Colon (tissue), 2 donors: Measurements from ENCODE around the gene GPR158.

Experiments used
- FAIRE-seq: peaks from 2 replicates; lab custom pipeline; 2012; peaks lifted over from hg19 to GRCh38; lab: Jason Lieb, UNC
- donor health status: control.
- donor health status: control.

The GPR158 gene

GRCh38 chr10:25582961-25583360 is 408.2 kb downstream of the GPR158 start:
- no peak for FAIRE-seq

GRCh38 chr10:25600651-25601050 is 425.9 kb downstream of the GPR158 start:
- FAIRE-seq = no peak

GRCh38 chr10:25604591-25604990 is 429.8 kb downstream of the GPR158 start:
- FAIRE-seq = no peak

- no peak for FAIRE-seq
These were observed 439.9 kb downstream of the GPR158 start for GRCh38 chr10:25614652-25615051.

GRCh38 chr10:25615926-25616325 is 441.1 kb downstream of the GPR158 start:
- no peak for FAIRE-seq

- FAIRE-seq = no peak
These were observed 442.2 kb downstream of the GPR158 start for GRCh38 chr10:25616903-25617592.

- no peak for FAIRE-seq
These were observed 452.8 kb downstream of the GPR158 start for GRCh38 chr10:25627606-25628005.

GRCh38 chr10:25629333-25629732 is 454.5 kb downstream of the GPR158 start:
- FAIRE-seq = no peak

- FAIRE-seq = no peak
These were observed 456.7 kb downstream of the GPR158 start for GRCh38 chr10:25631471-25631870.

- FAIRE-seq = no peak
These were observed 458.0 kb downstream of the GPR158 start for GRCh38 chr10:25632802-25633201.

- FAIRE-seq = no peak
These were observed 458.7 kb downstream of the GPR158 start for GRCh38 chr10:25633542-25633941.

- FAIRE-seq = no peak
These were observed 464.8 kb downstream of the GPR158 start for GRCh38 chr10:25639646-25640045.

- FAIRE-seq = no peak
These were observed 466.8 kb downstream of the GPR158 start for GRCh38 chr10:25641595-25641994.

GRCh38 chr10:25642721-25643120 is 467.9 kb downstream of the GPR158 start:
- no peak for FAIRE-seq

- FAIRE-seq = no peak
These were observed 471.6 kb downstream of the GPR158 start for GRCh38 chr10:25646371-25646770.

GRCh38 chr10:25651534-25651933 is 476.7 kb downstream of the GPR158 start:
- no peak for FAIRE-seq
